ELR (cell line): ENCODE data around the gene FGF16.
"Not testable (repeated sequence)": the region's sequence is repeated elsewhere in the genome, so short reads cannot be mapped to it uniquely, and the experiment has no call there.

Experiments
- DNase-seq: peaks from one replicate; pipeline ENCODE4 v3.0.0-alpha.2; 2015; ENCODE audit warnings: low read depth

Gene FGF16

DNA sequence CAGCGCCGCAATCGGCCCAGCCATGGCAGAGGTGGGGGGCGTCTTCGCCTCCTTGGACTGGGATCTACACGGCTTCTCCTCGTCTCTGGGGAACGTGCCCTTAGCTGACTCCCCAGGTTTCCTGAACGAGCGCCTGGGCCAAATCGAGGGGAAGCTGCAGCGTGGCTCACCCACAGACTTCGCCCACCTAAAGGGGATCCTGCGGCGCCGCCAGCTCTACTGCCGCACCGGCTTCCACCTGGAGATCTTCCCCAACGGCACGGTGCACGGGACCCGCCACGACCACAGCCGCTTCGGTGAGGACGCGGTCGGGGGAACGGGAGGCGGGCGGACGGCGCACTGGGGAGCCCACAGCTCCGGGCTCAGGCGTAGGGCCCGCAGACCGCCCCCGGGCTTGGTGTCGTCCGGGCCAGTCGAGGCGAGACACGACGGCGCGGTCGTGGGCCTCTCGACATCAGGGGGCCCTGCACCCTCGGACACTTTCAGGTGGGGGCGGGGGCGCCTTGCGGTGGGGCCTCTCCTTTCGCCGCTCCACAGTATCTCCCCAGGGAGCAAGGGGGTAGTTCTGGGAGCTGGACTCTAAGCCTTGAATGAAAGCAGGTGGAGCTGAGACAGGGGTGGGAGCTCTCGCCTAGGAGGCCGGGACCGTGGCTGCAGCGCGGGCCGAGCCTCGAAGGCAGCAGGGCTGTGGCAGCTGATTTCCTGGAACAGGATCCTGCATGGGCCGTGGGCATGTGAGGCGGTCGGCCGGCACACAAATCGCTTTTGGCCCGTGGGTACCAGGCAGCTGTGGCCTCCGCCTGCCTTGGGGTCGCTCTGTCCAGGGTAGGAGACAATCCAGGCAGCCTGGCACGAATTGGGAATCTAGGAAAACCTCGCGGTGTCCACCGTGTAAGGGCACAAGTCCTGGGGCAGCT lies 722 bp downstream of the FGF16 start:
- no peak for DNase-seq

DNA sequence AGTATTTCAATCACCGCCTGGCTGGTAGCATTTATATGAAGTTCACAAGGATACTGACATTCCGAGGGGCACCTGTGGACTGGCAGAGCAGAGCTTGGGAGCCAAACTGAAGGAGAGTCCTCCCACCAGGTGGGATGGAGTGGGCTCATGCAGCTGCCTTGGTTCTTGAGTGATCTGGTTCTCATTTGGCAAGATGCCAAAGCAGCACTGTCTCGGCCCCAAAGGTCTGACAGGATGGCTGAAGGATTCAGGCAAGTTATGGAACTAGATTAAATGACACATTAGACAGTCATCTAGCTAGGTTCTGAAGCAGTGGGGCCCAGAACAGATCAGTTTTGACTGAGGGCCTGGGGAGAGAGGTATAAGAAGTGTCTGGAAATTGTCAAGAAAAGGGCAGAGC lies 3.2 kb downstream of the FGF16 start:
- DNase-seq = no peak

DNA sequence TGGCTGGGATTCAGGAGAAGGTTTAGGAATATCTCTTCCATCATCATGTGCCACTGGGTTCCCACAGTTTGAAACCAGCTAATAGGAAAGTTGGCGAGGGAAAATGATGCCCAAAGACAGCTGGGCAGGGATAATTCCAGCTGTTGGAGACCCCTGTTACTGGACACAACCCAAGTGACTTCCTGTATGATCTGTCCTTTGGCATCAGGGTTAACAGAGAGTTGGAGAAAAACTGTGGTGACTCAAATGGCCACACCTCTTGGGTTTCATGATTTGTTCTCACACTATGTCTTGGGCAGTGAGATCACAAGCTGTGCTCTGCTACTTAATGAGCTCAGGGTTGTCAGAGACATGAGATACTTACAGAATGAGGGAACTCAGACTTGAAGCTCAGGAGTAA lies 3.8 kb downstream of the FGF16 start:
- peak; percentile 68 for DNase-seq

DNA sequence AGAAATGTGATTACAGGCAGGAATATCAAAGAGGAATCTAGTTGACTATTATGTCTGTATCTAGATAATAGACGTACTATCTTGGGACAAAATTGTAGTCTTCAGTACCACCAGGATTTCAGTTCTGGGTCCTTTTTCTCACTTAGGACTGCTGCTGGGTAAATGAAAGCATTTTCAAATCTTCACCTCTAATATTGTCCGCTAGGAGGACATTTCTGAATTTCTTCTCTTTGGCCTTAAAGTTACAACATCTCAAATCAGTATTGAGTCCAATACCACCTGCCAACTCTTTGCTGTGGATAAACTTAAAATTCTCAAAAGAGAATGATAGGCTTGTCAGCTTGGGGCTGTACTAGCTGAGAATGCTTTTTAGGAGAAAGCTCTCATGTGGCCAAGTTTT lies 6.0 kb downstream of the FGF16 start:
- DNase-seq = no peak

DNA sequence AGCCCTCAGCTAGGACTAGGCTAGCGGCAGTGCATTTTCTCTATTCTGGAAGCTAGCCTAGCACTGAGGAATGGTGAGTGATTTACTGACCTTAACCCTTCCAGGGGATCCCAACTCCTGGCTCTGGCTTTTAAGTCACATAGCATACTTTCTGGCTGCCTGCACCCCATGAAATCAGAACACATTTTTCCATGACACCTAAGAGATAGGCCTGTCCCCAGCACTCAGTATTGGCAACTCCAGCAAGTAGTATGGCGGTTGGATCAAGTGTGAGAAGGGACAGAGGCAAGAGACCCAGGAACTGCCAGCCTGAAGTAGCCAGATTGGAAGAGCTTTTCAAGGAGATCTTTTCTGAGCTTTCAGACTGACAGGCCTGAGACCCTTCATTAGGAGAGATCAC lies 8.2 kb downstream of the FGF16 start:
- DNase-seq = no peak

DNA sequence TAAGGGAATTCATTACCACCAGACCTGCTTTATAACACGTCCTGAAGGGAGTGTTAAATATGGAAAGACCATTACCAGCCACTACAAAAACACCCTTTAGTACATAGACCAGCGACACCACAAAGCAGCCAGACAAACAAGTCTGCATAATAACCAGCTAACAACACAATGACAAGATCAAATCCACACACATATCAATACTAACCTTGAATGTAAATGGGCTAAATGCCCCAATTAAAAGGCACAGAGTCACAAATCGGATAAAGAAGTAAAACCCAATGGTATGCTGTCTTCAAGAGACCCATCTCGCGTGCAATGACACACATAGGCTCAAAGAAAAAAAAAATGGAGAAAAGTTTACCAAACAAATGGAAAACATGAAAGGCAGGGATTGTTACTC lies 36.9 kb downstream of the FGF16 start:
- no peak for DNase-seq

DNA sequence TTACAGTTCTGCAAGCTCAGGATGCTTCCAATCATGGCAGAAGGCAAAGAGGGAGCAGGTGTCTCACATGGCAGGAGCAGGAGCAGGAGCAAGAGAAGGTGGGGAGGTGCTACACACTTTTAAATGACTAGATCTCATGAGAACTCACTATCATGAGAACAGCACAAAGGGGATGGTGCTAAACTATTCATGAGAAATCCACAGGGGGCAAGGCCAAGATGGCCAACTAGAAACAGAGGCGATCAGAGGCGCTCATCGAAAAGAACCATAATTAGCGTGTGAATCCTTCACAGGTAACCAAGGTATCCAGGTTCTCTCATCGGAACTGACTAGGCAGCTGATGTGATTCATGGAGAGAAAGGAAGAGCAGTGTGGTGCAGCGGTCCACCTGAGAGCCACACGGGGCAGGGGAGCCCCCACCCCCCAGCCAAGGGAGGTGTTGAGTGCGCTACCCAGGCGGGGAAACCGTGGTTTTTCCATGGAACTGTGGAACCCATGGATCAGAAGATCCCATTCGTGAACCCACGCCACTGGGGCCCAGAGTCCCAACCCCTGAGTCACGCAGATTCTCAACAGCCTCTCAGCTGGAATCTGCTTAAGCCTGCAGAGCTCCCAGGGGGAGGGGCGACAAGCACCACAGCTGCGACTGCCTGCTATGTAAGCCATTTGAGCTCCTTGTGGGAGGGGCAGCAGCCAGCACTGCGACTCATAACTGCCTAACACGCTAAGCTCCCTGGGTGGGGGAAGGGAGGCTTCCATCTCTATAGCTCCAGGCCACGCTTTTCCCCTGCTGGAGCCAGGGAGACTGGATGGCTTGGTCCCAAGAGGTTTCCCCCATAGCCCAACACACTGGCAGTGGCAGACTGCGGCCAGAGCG lies 46.7 kb downstream of the FGF16 start:
- peak; percentile 69 for DNase-seq

DNA sequence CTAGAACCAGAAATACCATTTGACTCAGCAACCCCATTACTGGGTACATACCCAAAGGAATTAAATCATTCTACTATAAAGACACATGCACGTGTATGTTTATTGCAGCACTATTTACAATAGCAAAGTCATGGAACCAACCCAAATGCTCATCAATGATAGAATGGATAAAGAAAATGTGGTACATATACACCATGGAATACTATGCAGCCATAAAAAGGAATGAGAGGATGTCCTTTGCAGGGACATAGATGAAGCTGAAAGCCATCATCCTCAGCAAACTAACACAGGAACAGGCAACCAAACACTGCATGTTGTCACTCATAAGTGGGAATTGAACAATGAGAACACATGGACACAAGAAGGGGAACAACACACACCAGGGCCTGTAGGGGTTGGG lies 53.0 kb downstream of the FGF16 start:
- not testable (repeated sequence) for DNase-seq

DNA sequence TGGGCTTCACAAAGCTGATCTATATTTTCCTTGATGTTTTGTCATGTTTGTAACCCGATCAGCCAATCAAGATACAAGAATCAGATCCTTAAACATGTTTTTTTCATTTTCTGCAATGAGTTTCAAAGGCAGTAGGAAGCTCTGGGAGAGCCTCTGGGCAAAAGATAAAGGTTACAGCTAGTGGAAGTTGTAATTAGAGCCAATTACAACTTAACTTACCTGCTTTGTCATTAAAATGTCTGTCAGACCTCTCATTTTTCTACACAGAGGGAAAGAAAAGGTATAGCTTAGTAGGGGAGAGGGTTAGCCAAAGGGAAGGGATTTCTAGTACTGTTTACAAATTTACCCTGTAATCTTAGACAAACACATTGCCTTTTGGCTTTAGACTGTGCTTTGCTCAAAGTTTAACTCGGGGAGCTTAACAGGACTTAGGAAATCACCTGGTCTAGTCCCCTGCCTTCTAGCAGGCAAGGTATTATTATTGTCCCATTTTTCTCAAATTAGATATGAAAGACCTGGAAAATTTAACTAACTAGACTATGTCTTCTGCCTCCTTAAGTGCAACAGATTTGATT lies 55.8 kb downstream of the FGF16 start:
- DNase-seq = no peak

DNA sequence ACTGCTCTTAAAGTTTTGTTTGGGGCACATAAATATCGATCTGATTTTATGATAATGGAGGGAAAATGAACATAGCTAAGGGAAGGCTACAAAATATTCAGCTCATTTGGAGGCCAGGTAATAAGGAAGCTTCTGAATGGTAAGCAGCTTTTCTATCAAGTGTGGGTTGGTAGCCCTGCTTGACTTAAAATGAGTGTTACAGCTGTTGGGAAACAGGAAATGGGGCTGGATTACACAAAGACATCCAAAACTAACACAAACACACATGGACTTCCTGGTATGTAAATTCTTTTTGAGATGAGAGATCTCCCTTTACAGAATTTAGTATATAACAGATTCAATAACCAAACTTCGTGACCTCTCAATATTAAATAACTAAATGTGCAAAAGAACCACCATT lies 58.0 kb downstream of the FGF16 start:
- DNase-seq = peak; percentile 27
